ENCODE measurements around the gene ATP6V0A4.

Gene ATP6V0A4

GRCh38 chr7:138797715-138798320, at the start of gene ATP6V0A4, which contains the start of gene TMEM213:
Gene ATP6V0A4 (minus strand): TSS chr7:138798196. CDS start chr7:138771247, 26,949 bp downstream.
Gene TMEM213 (plus strand): TSS chr7:138797994. CDS start chr7:138798105, 111 bp downstream.
- no peak for TF ChIP-seq CTCF (IDR thresholded peaks at IDR 0.05; ENCODE audit: low read depth, low read length)
- DNase-seq (ENCODE audit: extremely low read depth, low read depth), result no peak

- no peak for TF ChIP-seq CTCF (IDR thresholded peaks at IDR 0.05; ENCODE audit: low read depth, low read length)
- no peak for DNase-seq (ENCODE audit: extremely low read depth, low read depth)
These were observed 47.7 kb upstream of the ATP6V0A4 start for GRCh38 chr7:138845711-138846110.

- no peak for DNase-seq (ENCODE audit: extremely low read depth, low read depth)
- TF ChIP-seq CTCF (IDR thresholded peaks at IDR 0.05; ENCODE audit: low read depth, low read length), result no peak
These were observed 45.9 kb upstream of the ATP6V0A4 start for GRCh38 chr7:138843632-138844580.

GRCh38 chr7:138842111-138842510, 44.1 kb upstream of the ATP6V0A4 start:
- no peak for TF ChIP-seq CTCF (IDR thresholded peaks at IDR 0.05; ENCODE audit: low read depth, low read length)
- DNase-seq (ENCODE audit: extremely low read depth, low read depth), result no peak

- DNase-seq (ENCODE audit: extremely low read depth, low read depth), result no peak
- no peak for TF ChIP-seq CTCF (IDR thresholded peaks at IDR 0.05; ENCODE audit: low read depth, low read length)
These were observed 40.2 kb upstream of the ATP6V0A4 start for GRCh38 chr7:138838166-138838565.

GRCh38 chr7:138837627-138838026, 39.6 kb upstream of the ATP6V0A4 start:
- DNase-seq (ENCODE audit: extremely low read depth, low read depth), result no peak
- TF ChIP-seq CTCF (IDR thresholded peaks at IDR 0.05; ENCODE audit: low read depth, low read length), result no peak

GRCh38 chr7:138835087-138835486, 37.1 kb upstream of the ATP6V0A4 start:
- DNase-seq (ENCODE audit: extremely low read depth, low read depth), result no peak
- no peak; the same call in 1 of the 2 replicates for TF ChIP-seq CTCF (IDR thresholded peaks at IDR 0.05; ENCODE audit: low read depth, low read length)
